Small intestine (tissue), 7 donors: ENCODE measurements around the gene FOXK1. TPM values are rescaled to one million over a fixed set of nuclear protein-coding genes. Genes with fewer than 3 reads are reported as not detected.

Experiments
- DNase-seq, 2 donors: peaks; one replicate each; pipeline versions ENCODE4 v3.0.0 to v3.0.0-alpha.2; 2013
- FAIRE-seq: peaks from 2 replicates; lab custom pipeline; 2012; peaks lifted over from hg19 to GRCh38; lab: Jason Lieb, UNC
- H3K27ac ChIP-seq, 3 donors: one replicate each; pipeline ENCODE4 v1.5.1; 2013; ENCODE audit warnings: low read length in 2 of 3, mild to moderate bottlenecking in 2 of 3, control low read depth in 1 of 3, inconsistent platforms in 1 of 3, low read depth in 1 of 3, moderate library complexity in 1 of 3
- H3K27me3 ChIP-seq, 3 donors: one replicate each; pipeline ENCODE4 v1.6.1; 2013; ENCODE audit warnings: low read length in 3 of 3, inconsistent platforms in 1 of 3; ENCODE audit not compliant: control insufficient read depth in 3 of 3, insufficient read depth in 3 of 3
- H3K36me3 ChIP-seq, 3 donors: one replicate each; pipeline ENCODE4 v1.6.1; 2013; ENCODE audit warnings: low read length in 3 of 3, inconsistent platforms in 1 of 3, low read depth in 1 of 3, mild to moderate bottlenecking in 1 of 3, moderate library complexity in 1 of 3; ENCODE audit not compliant: control insufficient read depth in 3 of 3, insufficient read depth in 2 of 3
- H3K4me1 ChIP-seq, 3 donors: one replicate each; pipeline ENCODE4 v1.6.1; 2013; ENCODE audit warnings: low read length in 2 of 3, inconsistent platforms in 1 of 3, low read depth in 1 of 3, mild to moderate bottlenecking in 1 of 3, moderate library complexity in 1 of 3; ENCODE audit not compliant: control insufficient read depth in 3 of 3, insufficient read depth in 2 of 3
- H3K4me3 ChIP-seq, 3 donors: one replicate each; pipeline ENCODE4 v1.5.1; 2013; ENCODE audit warnings: low read length in 3 of 3, control low read depth in 1 of 3, inconsistent platforms in 1 of 3, low read depth in 1 of 3, mild to moderate bottlenecking in 1 of 3, moderate library complexity in 1 of 3
- H3K9me3 ChIP-seq, 2 donors: one replicate each; pipeline ENCODE4 v1.6.1; 2013; ENCODE audit warnings: low read depth in 1 of 2, low read length in 1 of 2; ENCODE audit not compliant: control insufficient read depth in 2 of 2, insufficient read depth in 1 of 2
- WGBS, 3 donors: extraction: QIAGEN DNeasy Blood & Tissue Kit; methylation state at CpG; one replicate each; pipeline ENCODE4 v1.1.7; 2013; 5-methylcytosine and 5-hydroxymethylcytosine counted together
- polyA plus RNA-seq, 4 donors: library from polyadenylated mRNA; stranded (reverse) in 3 of 4; unstranded in 1 of 4; fragments of 200-250 nt in 3 of 4; fragments of 120-200 nt in 1 of 4; gene quantifications; one replicate each; pipeline versions ENCODE4 v1.2.1 to v1.2.3, GENCODE V29; 2013
- donor health status: healthy with polysubstance abuse.
- donor health status: control.
- donor health status: control.
- donor health status: Bipolar disorder and iron deficiency.
- donor health status: healthy.

Gene FOXK1
- polyA plus RNA-seq, 4 donors: 1.4 to 12.5 (median 6.2) TPM

DNA sequence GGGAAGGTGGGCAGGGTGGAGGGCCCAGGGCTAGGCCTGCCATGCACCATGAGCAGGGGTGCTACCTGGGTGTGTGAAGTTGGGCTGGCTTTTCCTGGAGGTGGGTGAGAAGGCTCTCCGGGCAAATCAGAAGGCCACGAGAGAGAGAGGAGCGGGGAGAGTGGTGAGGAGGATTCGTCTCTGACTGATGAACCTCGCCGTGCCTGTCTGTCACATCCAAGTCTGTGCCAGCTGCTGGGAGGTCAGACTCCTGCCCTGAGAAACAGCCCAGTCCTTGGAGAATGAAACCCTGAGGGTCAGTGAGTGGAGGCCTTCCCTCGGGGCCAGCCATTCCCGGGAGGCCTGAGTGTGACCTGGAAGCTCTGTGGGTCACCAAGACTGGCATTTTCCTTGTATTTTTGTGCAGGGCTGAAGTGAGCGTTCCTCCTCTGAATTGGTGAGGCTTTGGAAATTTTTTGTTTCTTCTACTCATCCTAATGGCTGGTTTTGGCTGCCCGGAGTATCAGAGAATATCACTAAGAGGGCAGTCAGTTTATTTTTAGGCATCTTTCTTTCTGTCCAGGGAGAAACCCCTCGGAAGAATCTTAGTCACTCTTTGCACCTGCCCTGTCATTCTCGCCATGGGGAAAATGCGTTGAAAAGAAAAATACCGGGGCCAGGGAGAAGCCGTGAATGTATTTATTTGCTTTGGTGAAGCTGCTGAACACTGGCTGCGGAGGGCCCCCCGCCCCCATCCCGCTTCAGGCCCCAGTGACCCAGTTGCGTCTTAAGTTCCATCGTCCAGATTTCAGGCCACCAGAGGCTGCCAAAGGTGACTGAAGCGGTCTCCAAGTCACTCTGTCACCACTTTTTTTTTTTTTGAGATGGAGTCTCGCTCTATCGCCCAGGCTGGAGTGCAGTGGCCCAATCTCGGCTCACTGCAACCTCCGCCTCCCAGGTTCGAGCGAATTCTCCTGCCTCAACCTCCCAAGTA lies 86.8 kb downstream of the FOXK1 start:
- no peak for FAIRE-seq
- Histone ChIP-seq H3K4me1 (no peaks in the 10 kb centered on the region), H3K9me3 (no peaks in the 10 kb centered on the region), H3K4me3 (peak overlapping the region in 1 of 3 donors; percentile 5), H3K27me3 (no peaks in the 10 kb centered on the region), H3K27ac (peak overlapping the region in 1 of 3 donors; percentile 45), H3K36me3 (peaks cover 0 to 61% (median 3%) of the 10 kb centered on the region in 3 donors)
- WGBS, 3 donors: 89 to 95% (median 94%) methylated on average over 27 of the region's 27 CpGs
- no peak for DNase-seq

DNA sequence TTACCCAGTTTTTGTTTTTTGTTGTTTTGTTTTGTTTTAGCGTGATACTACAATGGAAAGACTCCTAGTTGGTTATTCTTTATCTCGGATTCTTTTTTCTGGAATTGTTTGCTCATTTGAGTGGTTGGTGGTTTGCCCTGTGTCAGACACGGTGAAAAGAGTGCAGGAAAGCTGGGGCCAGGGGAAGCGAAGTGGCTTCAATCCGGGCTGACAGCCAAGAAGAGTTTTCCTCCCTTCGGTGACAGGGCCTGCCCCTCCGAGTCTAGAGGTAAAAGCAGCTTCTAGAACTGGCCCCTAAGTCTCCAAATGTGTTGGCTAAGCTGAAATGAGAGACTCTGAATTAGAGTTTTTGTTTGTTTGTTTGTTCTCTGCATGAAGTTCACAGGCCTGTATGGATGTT lies 87.7 kb downstream of the FOXK1 start:
- Histone ChIP-seq H3K36me3 (peaks cover 0 to 53% (median 3%) of the 10 kb centered on the region in 3 donors), H3K27ac (no peak overlapping the region), H3K27me3 (no peaks in the 10 kb centered on the region), H3K9me3 (no peaks in the 10 kb centered on the region), H3K4me3 (no peak overlapping the region), H3K4me1 (peaks cover 0 to 7% (median 3%) of the 10 kb centered on the region in 3 donors)
- WGBS, 3 donors: 50 to 75% (median 68%) methylated on average over 7 of the region's 7 CpGs
- DNase-seq (no peak), FAIRE-seq (no peak)

DNA sequence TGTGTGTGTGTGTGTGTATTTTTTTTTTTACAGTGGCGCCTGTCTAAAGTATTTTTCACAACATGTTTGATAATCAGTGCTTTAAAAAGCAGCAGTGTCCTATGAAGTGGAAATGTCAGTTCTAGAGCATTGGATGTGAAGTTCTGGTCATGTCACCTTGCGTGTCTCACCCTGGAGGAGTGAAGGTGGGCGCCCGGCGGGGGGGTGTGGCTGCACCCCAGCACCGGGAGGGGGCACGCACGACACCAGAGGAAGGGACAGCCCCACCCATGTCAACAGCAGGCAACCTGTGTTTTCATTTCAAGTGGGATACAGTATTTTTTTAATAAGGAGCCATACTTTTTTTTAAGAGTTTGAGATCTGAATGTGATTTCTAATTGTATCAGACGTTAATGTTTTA lies 88.8 kb downstream of the FOXK1 start:
- Histone ChIP-seq H3K4me1 (peaks cover 0 to 7% (median 3%) of the 10 kb centered on the region in 3 donors), H3K36me3 (peaks cover 0 to 41% (median 3%) of the 10 kb centered on the region in 3 donors), H3K27me3 (no peaks in the 10 kb centered on the region), H3K4me3 (no peak overlapping the region), H3K9me3 (no peaks in the 10 kb centered on the region), H3K27ac (no peak overlapping the region)
- DNase-seq: no peak
- FAIRE-seq: no peak
- WGBS, 3 donors: 72 to 86% (median 78%) methylated on average over 9 of the region's 9 CpGs

DNA sequence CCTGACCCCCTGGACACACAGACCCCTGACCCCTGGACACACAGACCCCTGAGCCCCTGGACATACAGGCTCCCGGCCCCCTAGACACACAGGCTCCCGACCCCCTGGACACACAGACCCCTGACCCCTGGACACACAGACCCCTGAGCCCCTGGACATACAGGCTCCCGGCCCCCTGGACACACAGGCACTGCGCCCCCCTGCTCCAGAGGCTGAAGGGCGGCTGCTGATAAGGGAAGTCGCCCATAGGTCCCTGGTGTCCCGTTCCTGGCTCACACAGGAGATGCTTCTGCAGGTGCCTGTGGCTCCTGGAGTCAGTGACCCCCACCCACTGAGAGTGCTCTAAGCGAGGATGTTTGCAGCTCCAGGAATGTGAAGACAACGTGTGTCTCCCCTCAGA lies 89.6 kb downstream of the FOXK1 start:
- DNase-seq (no peak), FAIRE-seq (no peak)
- no peaks in the 10 kb centered on the region for H3K9me3 ChIP-seq
- H3K36me3 ChIP-seq: peaks cover 0 to 34% (median 0%) of the 10 kb centered on the region in 3 donors
- H3K4me3 ChIP-seq: no peak overlapping the region
- peaks cover 3 to 11% (median 3%) of the 10 kb centered on the region in 3 donors for H3K4me1 ChIP-seq
- H3K27ac ChIP-seq: no peak overlapping the region
- no peaks in the 10 kb centered on the region for H3K27me3 ChIP-seq
- 83 to 91% (median 90%) methylated on average over 9 of the region's 9 CpGs for WGBS, 3 donors

DNA sequence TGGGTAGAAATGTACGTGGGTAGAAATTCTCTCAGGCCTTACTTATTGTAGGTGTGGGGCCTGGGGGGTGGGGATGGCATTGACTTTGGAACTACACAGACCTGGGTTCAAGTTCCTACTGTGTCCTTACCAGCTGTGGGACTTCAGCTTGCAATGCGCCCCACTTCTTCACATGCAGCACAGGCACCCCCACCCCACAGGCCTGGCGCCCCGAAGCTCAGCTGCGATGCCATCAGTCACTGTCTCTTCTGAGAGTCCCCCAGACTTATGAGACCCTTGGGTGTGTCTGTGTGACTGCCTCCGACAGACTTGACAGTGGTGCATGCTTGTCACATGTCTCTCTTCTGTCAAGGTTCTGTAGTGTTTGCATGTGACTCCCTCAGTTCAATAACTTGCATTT lies 90.2 kb downstream of the FOXK1 start:
- Histone ChIP-seq H3K36me3 (peaks cover 0 to 29% (median 0%) of the 10 kb centered on the region in 3 donors), H3K27me3 (no peaks in the 10 kb centered on the region), H3K4me1 (peaks cover 3 to 14% (median 5%) of the 10 kb centered on the region in 3 donors), H3K9me3 (no peaks in the 10 kb centered on the region), H3K27ac (no peak overlapping the region), H3K4me3 (no peak overlapping the region)
- DNase-seq (no peak), FAIRE-seq (no peak)
- WGBS, 3 donors: 94 to 96% (median 96%) methylated on average over 6 of the region's 6 CpGs

- 81 to 87% (median 85%) methylated on average over 11 to 12 of the region's 12 CpGs for WGBS, 3 donors
- peak overlapping the region in 1 of 3 donors; percentile 96 for H3K27ac ChIP-seq
- FAIRE-seq (no peak), DNase-seq (no peak)
- no peaks in the 10 kb centered on the region for H3K9me3 ChIP-seq
- H3K4me1 ChIP-seq: peaks cover 3 to 14% (median 7%) of the 10 kb centered on the region in 3 donors
- H3K4me3 ChIP-seq: no peak overlapping the region
- H3K27me3 ChIP-seq: no peaks in the 10 kb centered on the region
- peaks cover 0 to 26% (median 0%) of the 10 kb centered on the region in 3 donors for H3K36me3 ChIP-seq
Observed at GRCh38 chr7:4774007-4774406, 91.9 kb downstream of the FOXK1 start.

DNA sequence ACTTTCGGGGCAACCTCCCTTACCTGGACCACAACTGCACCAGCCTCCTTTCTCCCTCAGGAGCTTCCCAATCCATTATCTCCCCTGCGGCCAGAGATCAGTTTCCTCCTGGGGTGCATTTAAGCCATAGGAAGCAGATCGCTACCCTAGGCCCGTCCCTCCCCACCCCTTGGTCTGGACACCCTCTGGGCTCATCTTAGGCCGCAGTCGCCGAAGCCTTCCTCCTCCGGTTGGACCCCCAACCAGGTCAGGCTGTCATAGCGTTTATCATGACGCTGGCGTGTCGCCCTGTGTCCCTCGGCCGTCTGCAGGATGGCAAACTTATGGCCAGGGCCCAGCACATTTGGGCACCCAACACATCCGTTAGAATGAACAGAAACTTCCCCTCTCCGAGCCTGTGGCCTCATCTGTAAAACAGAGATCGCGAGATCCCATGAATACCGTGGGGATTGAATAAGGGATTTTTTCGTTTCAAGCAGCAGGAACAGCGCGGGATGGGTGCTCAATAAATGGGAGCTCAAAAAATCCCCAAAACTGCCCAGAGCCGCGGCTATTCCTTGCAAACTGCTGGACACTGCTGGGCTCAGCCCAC lies 92.7 kb downstream of the FOXK1 start:
- Histone ChIP-seq H3K27ac (peak overlapping the region; percentile 90 to 97 (median 96)), H3K27me3 (no peaks in the 10 kb centered on the region), H3K4me1 (peaks cover 3 to 14% (median 7%) of the 10 kb centered on the region in 3 donors), H3K4me3 (peak overlapping the region; percentile 47 to 94 (median 80)), H3K36me3 (peaks cover 0 to 24% (median 0%) of the 10 kb centered on the region in 3 donors), H3K9me3 (no peaks in the 10 kb centered on the region)
- FAIRE-seq (no peak), DNase-seq (no peak)
- 2 to 8% (median 7%) methylated on average over 24 of the region's 24 CpGs for WGBS, 3 donors

GRCh38 chr7:4775250-4775847 lies 93.3 kb downstream of the FOXK1 start, which contains the start of gene AP5Z1:
AP5Z1 (plus strand) TSS chr7:4775623; CDS start chr7:4775716, 93 bp downstream.
- Histone ChIP-seq H3K9me3 (no peaks in the 10 kb centered on the region), H3K27me3 (no peaks in the 10 kb centered on the region), H3K27ac (peak within 1 kb of the TSS; percentile 90 to 97 (median 96)), H3K4me1 (peaks cover 3 to 14% (median 7%) of the 10 kb centered on the region in 3 donors), H3K36me3 (peaks cover 0 to 26% (median 0%) of the 10 kb centered on the region in 3 donors), H3K4me3 (peak within 1 kb of the TSS; percentile 80 to 94 (median 93))
- peak; percentile 98 to 99 for DNase-seq
- WGBS, 3 donors: 0% methylated on average over 55 of the region's 55 CpGs
- no peak for FAIRE-seq
